Liver (tissue), 9 donors: ENCODE measurements around the gene PKD2. TPM values are rescaled to one million over a fixed set of nuclear protein-coding genes. Genes with fewer than 3 reads are reported as not detected.

Experiments
- DNase-seq: peaks from one replicate; pipeline ENCODE4 v3.0.0-alpha.2; 2017; ENCODE audit warnings: low spot score
- H3K27ac ChIP-seq, 2 donors: one replicate each; pipeline ENCODE4 v1.7.0; 2013; ENCODE audit warnings: inconsistent platforms in 2 of 2, low read length in 2 of 2, control low read depth in 1 of 2, low read depth in 1 of 2, mild to moderate bottlenecking in 1 of 2
- H3K27me3 ChIP-seq, 4 donors: one replicate each; pipeline versions ENCODE4 v1.6.1 to v1.7.0; 2013; ENCODE audit warnings: low read length in 3 of 4, inconsistent platforms in 1 of 4, mild to moderate bottlenecking in 1 of 4, moderate library complexity in 1 of 4; ENCODE audit not compliant: control insufficient read depth in 4 of 4, insufficient read depth in 4 of 4
- H3K36me3 ChIP-seq, 4 donors: one replicate each; pipeline versions ENCODE4 v1.6.1 to v1.7.0; 2013; ENCODE audit warnings: low read length in 3 of 4, mild to moderate bottlenecking in 3 of 4, low read depth in 1 of 4, moderate library complexity in 1 of 4; ENCODE audit not compliant: control insufficient read depth in 4 of 4, insufficient read depth in 3 of 4
- H3K4me1 ChIP-seq, 4 donors: one replicate each; pipeline versions ENCODE4 v1.6.1 to v1.7.0; 2013; ENCODE audit warnings: low read length in 3 of 4, mild to moderate bottlenecking in 3 of 4, moderate library complexity in 1 of 4; ENCODE audit not compliant: control insufficient read depth in 4 of 4, insufficient read depth in 4 of 4
- H3K4me3 ChIP-seq, 3 donors: one replicate each; pipeline versions ENCODE4 v1.6.1 to v1.7.0; 2013; ENCODE audit warnings: low read length in 3 of 3, control low read depth in 1 of 3, low read depth in 1 of 3, mild to moderate bottlenecking in 1 of 3
- H3K9ac ChIP-seq, 2 donors: one replicate each; pipeline ENCODE4 v1.7.0; 2013; ENCODE audit warnings: low read length in 2 of 2, mild to moderate bottlenecking in 2 of 2, moderate library complexity in 2 of 2, control low read depth in 1 of 2, low read depth in 1 of 2
- H3K9me3 ChIP-seq, 4 donors: one replicate each; pipeline versions ENCODE4 v1.6.1 to v1.7.0; 2013; ENCODE audit warnings: low read length in 3 of 4; ENCODE audit not compliant: control insufficient read depth in 4 of 4
- ATF3 ChIP-seq: IDR thresholded peaks from 2 replicates; pipeline ENCODE4 v1.6.1; 2016; ENCODE audit warnings: antibody characterized with exemption
- EGR1 ChIP-seq, 2 donors: IDR thresholded peaks; 2 replicates each; pipeline ENCODE4 v1.6.1; 2016 to 2018; ENCODE audit warnings: antibody characterized with exemption in 2 of 2, low read depth in 2 of 2
- FOXA1 ChIP-seq: IDR thresholded peaks from 2 replicates; pipeline ENCODE4 v1.6.1; 2016; ENCODE audit warnings: antibody characterized with exemption
- FOXA2 ChIP-seq: IDR thresholded peaks from 2 replicates; pipeline ENCODE4 v1.6.1; 2016; ENCODE audit warnings: antibody characterized with exemption
- GABPA ChIP-seq, 2 donors: IDR thresholded peaks in 1 of 2; conservative IDR thresholded peaks in 1 of 2; 2 replicates each; pipeline ENCODE4 v1.6.1; 2016; ENCODE audit warnings: antibody characterized with exemption in 2 of 2, mild to moderate bottlenecking in 1 of 2, moderate library complexity in 1 of 2
- HNF4A ChIP-seq, 2 donors: conservative IDR thresholded peaks; 2 replicates each; pipeline ENCODE4 v1.6.1; 2016; ENCODE audit warnings: antibody characterized with exemption in 2 of 2, mild to moderate bottlenecking in 2 of 2
- HNF4G ChIP-seq: IDR thresholded peaks from 2 replicates; pipeline ENCODE4 v1.6.1; 2016; ENCODE audit warnings: antibody characterized with exemption
- JUND ChIP-seq, 2 donors: IDR thresholded peaks; 2 replicates each; pipeline ENCODE4 v1.6.1; 2016; ENCODE audit warnings: antibody characterized with exemption in 2 of 2
- NR2F2 ChIP-seq: IDR thresholded peaks from 2 replicates; pipeline ENCODE4 v1.6.1; 2016; ENCODE audit warnings: antibody characterized with exemption
- RAD21 ChIP-seq, 2 donors: IDR thresholded peaks; 2 replicates each; pipeline ENCODE4 v1.6.1; 2016; ENCODE audit warnings: antibody characterized with exemption in 2 of 2, mild to moderate bottlenecking in 2 of 2
- REST ChIP-seq: IDR thresholded peaks from 2 replicates; pipeline ENCODE4 v1.6.1; 2016; ENCODE audit warnings: antibody characterized with exemption, mild to moderate bottlenecking
- RXRA ChIP-seq, 2 donors: IDR thresholded peaks; 2 replicates each; pipeline ENCODE4 v1.6.1; 2017 to 2018; ENCODE audit warnings: antibody characterized with exemption in 2 of 2, mild to moderate bottlenecking in 1 of 2
- SP1 ChIP-seq: IDR thresholded peaks from 2 replicates; pipeline ENCODE4 v1.6.1; 2018; ENCODE audit warnings: antibody characterized with exemption, mild to moderate bottlenecking
- TAF1 ChIP-seq: conservative IDR thresholded peaks from 2 replicates; pipeline ENCODE4 v1.6.1; 2016; ENCODE audit warnings: antibody characterized with exemption, mild to moderate bottlenecking
- YY1 ChIP-seq: IDR thresholded peaks from 2 replicates; pipeline ENCODE4 v1.6.1; 2016; ENCODE audit warnings: antibody characterized with exemption, mild to moderate bottlenecking
- WGBS: extraction: QIAGEN DNeasy Blood & Tissue Kit; methylation state at CpG from one replicate; pipeline ENCODE4 v1.1.7; 2013; 5-methylcytosine and 5-hydroxymethylcytosine counted together
- polyA plus RNA-seq, 2 donors: library from polyadenylated mRNA; stranded (reverse) in 1 of 2; unstranded in 1 of 2; fragments of 200-250 nt in 1 of 2; fragments of >200 nt in 1 of 2; fragmentation: Nextera tagmentation in 1 of 2; extraction: Ambion mirVana in 1 of 2; gene quantifications; one replicate each; pipeline versions ENCODE4 v1.2.1 to v1.2.3, GENCODE V29; 2013 to 2015
- total RNA-seq, 2 donors: library from RNA; depleted of rRNA; stranded (reverse); fragments of >200 nt; gene quantifications; one replicate each; pipeline ENCODE4 v1.2.3, GENCODE V29; 2014
- TF ChIP-seq, protein P1 (sequence below): IDR thresholded peaks from 2 replicates; pipeline ENCODE4 v1.6.1; 2016; ENCODE audit warnings: antibody characterized with exemption
- TF ChIP-seq, protein P2 (sequence below): fragments of 150-350 bp; IDR thresholded peaks from 2 replicates; pipeline ENCODE4 v1.5.1; 2017; ENCODE audit warnings: improper control_type of control experiment, low read depth, low read length; ENCODE audit not compliant: missing input control
- TF ChIP-seq, protein P3 (sequence below): IDR thresholded peaks from 2 replicates; pipeline ENCODE4 v1.6.1; 2016; ENCODE audit warnings: antibody characterized with exemption
- donor health status: healthy.
- donor health status: healthy.
- donor health status: healthy.
- donor health status: healthy.
- donor health status: healthy.

The PKD2 gene
- total and polyA plus RNA-seq, 4 donors = 1.5 to 11.4 (median 7.1) TPM

DNA sequence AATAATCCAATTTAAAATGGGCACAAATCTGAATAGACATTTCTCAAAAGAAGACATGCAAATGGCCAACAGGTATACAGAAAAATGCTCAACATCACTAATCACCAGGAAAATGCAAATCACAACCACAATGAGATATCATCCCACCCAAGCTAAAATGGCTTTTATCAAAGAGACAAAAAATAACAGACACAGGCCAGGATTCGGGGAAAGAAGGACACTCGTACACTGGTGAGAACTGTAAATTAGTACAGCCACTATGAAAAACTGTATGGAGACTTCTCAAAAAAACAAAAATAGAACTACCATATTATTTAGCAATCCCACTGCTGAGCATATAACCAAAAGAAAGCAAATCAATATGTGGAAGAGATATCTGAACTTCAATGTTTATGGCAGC is 23.4 kb upstream of the PKD2 start (continued):
- TF ChIP-seq, protein P1, sequence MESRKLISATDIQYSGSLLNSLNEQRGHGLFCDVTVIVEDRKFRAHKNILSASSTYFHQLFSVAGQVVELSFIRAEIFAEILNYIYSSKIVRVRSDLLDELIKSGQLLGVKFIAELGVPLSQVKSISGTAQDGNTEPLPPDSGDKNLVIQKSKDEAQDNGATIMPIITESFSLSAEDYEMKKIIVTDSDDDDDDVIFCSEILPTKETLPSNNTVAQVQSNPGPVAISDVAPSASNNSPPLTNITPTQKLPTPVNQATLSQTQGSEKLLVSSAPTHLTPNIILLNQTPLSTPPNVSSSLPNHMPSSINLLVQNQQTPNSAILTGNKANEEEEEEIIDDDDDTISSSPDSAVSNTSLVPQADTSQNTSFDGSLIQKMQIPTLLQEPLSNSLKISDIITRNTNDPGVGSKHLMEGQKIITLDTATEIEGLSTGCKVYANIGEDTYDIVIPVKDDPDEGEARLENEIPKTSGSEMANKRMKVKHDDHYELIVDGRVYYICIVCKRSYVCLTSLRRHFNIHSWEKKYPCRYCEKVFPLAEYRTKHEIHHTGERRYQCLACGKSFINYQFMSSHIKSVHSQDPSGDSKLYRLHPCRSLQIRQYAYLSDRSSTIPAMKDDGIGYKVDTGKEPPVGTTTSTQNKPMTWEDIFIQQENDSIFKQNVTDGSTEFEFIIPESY = no peak
- no peak for TF ChIP-seq NR2F2
- TF ChIP-seq HNF4A (conservative IDR thresholded peaks at IDR 0.05) = no peak
- TF ChIP-seq RXRA (IDR thresholded peaks at IDR 0.05) = no peak
- TF ChIP-seq EGR1 (IDR thresholded peaks at IDR 0.05; ENCODE audit: low read depth in 2 of 2) = no peak
- no peak for TF ChIP-seq HNF4G
- TF ChIP-seq YY1 = no peak
- no peak for TF ChIP-seq FOXA2
- no peak for TF ChIP-seq RAD21 (IDR thresholded peaks at IDR 0.05)
- no peak for TF ChIP-seq SP1
- TF ChIP-seq ATF3 = no peak
- no peak for TF ChIP-seq TAF1

DNA sequence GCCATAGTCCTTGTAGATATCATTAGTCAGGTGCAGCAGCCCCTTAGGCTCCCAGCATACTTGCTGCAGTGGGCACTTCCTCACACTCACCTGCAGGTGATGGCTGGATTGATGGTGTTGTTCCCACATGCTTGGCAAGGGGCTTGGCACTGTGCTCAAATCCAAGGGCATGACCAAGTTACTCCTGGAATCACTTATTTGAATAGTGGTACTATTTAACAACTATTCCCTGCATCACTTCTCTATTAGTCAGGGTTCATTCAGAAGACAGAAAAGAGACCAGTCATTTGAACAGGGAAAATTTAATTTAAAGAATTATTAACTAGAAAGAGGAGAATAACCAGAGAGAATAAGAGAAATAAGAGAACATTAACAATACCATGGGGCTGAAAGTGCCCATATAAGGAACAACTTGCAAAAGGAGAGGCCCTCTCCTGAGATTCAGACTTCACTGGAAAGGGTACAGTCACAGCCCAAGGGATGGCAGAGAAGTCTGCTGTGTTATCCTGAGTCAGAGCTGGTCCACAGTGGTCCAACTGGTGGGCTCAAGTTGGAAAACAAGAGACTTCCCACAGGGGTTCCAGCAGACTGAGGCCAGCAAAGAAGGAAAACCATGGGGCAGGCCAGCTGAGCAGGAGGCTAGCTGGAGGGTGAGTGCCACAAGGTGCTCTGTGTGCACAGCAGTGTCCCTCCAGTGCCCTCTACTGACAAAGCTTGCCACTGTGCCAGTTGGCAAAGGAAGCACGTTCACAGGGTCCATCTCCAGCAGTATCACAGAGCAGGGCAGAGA is 22.1 kb upstream of the PKD2 start:
- Histone ChIP-seq H3K4me3 (no peak overlapping the region), H3K9me3 (no peaks in the 10 kb centered on the region), H3K27me3 (no peaks in the 10 kb centered on the region), H3K4me1 (no peaks in the 10 kb centered on the region), H3K36me3 (no peaks in the 10 kb centered on the region), H3K27ac (no peak overlapping the region), H3K9ac (no peak overlapping the region)
- no peak for DNase-seq
- 0% methylated on average over 1 of the region's 1 CpG for WGBS
- no peak for TF ChIP-seq TAF1
- TF ChIP-seq, protein P1 = no peak
- TF ChIP-seq, protein P2, sequence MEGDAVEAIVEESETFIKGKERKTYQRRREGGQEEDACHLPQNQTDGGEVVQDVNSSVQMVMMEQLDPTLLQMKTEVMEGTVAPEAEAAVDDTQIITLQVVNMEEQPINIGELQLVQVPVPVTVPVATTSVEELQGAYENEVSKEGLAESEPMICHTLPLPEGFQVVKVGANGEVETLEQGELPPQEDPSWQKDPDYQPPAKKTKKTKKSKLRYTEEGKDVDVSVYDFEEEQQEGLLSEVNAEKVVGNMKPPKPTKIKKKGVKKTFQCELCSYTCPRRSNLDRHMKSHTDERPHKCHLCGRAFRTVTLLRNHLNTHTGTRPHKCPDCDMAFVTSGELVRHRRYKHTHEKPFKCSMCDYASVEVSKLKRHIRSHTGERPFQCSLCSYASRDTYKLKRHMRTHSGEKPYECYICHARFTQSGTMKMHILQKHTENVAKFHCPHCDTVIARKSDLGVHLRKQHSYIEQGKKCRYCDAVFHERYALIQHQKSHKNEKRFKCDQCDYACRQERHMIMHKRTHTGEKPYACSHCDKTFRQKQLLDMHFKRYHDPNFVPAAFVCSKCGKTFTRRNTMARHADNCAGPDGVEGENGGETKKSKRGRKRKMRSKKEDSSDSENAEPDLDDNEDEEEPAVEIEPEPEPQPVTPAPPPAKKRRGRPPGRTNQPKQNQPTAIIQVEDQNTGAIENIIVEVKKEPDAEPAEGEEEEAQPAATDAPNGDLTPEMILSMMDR = peak; percentile 51
- TF ChIP-seq EGR1 (IDR thresholded peaks at IDR 0.05; ENCODE audit: low read depth in 2 of 2) = no peak
- no peak for TF ChIP-seq YY1
- TF ChIP-seq REST = no peak
- no peak for TF ChIP-seq NR2F2
- TF ChIP-seq ATF3 = no peak
- TF ChIP-seq GABPA (IDR thresholded peaks at IDR 0.05 in 1 of 2, conservative IDR thresholded peaks at IDR 0.05 in 1 of 2) = no peak
- no peak for TF ChIP-seq FOXA1
- TF ChIP-seq HNF4A (conservative IDR thresholded peaks at IDR 0.05) = peak; percentile 31 to 67
- peak; percentile 81 to 87 for TF ChIP-seq RAD21 (IDR thresholded peaks at IDR 0.05)
- no peak for TF ChIP-seq JUND (IDR thresholded peaks at IDR 0.05)
- TF ChIP-seq SP1 = peak; percentile 18
- no peak for TF ChIP-seq HNF4G
- TF ChIP-seq RXRA (IDR thresholded peaks at IDR 0.05) = peak; percentile 20 to 61
- TF ChIP-seq, protein P3, sequence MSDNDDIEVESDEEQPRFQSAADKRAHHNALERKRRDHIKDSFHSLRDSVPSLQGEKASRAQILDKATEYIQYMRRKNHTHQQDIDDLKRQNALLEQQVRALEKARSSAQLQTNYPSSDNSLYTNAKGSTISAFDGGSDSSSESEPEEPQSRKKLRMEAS = no peak
- TF ChIP-seq FOXA2 = no peak
